Measurements from ENCODE around the gene COA7. TPM values are rescaled to one million over a fixed set of nuclear protein-coding genes. Genes with fewer than 3 reads are reported as not detected.
"Not testable (repeated sequence)": the region's sequence is repeated elsewhere in the genome, so short reads cannot be mapped to it uniquely, and the experiment has no call there.

COA7 gene
- total and polyA plus RNA-seq, 8 donors: 9.8 to 24.8 (median 13.2) TPM

- ATAC-seq: no peak
- intact Hi-C loops (cut with DNase I): no loop called here
- TF ChIP-seq, protein P1, sequence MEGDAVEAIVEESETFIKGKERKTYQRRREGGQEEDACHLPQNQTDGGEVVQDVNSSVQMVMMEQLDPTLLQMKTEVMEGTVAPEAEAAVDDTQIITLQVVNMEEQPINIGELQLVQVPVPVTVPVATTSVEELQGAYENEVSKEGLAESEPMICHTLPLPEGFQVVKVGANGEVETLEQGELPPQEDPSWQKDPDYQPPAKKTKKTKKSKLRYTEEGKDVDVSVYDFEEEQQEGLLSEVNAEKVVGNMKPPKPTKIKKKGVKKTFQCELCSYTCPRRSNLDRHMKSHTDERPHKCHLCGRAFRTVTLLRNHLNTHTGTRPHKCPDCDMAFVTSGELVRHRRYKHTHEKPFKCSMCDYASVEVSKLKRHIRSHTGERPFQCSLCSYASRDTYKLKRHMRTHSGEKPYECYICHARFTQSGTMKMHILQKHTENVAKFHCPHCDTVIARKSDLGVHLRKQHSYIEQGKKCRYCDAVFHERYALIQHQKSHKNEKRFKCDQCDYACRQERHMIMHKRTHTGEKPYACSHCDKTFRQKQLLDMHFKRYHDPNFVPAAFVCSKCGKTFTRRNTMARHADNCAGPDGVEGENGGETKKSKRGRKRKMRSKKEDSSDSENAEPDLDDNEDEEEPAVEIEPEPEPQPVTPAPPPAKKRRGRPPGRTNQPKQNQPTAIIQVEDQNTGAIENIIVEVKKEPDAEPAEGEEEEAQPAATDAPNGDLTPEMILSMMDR (IDR thresholded peaks at IDR 0.05): no peak
Measured at GRCh38 chr1:52692697-52693096, 5.5 kb downstream of the COA7 start.

DNA sequence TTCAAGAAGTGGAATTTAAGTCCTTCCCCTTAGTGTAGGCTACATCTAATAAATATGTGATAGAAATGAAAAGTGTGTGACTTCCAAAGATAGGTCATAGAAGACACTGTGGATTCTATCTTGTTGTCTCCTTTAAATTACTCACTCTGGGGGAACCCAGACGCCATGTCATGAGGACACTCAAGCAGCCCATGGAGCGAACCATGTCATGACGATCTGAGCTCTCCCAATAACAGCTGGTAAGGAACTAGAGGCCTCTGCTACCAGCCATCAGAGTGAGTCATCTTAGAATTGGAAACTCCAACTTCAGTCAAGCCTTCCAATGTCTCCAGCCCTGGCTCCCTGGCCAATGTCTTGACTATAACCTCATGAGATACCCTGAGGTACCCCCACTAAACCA is 6.3 kb downstream of the COA7 start:
- H3K27me3 ChIP-seq: no peaks in the 10 kb centered on the region
- DNase-seq (no peak), ATAC-seq (no peak)
- peaks cover 0 to 6% of the 10 kb centered on the region in 2 donors for H3K4me1 ChIP-seq
- intact Hi-C loops (cut with DNase I): no loop called here
- TF ChIP-seq, protein P1 (IDR thresholded peaks at IDR 0.05): no peak
- peaks cover 0 to 62% of the 10 kb centered on the region in 2 donors for H3K36me3 ChIP-seq
- no peak overlapping the region for H3K4me3 ChIP-seq
- no peak overlapping the region for H3K27ac ChIP-seq
- H3K9me3 ChIP-seq: no peaks in the 10 kb centered on the region

More at GRCh38 chr1:52692697-52693096, 5.5 kb downstream of the COA7 start:
- H3K27me3 ChIP-seq: no peaks in the 10 kb centered on the region
- peaks cover 0 to 13% of the 10 kb centered on the region in 2 donors for H3K4me1 ChIP-seq
- H3K27ac ChIP-seq: no peak overlapping the region
- H3K4me3 ChIP-seq: no peak overlapping the region
- H3K9me3 ChIP-seq: no peaks in the 10 kb centered on the region
- peak in 1 of 4 donors; percentile 51 for DNase-seq
- H3K36me3 ChIP-seq: peaks cover 0 to 53% of the 10 kb centered on the region in 2 donors

GRCh38 chr1:52686830-52687229 is 11.3 kb downstream of the COA7 start:
- peaks cover 0 to 63% of the 10 kb centered on the region in 2 donors for H3K36me3 ChIP-seq
- no peaks in the 10 kb centered on the region for H3K27me3 ChIP-seq
- ATAC-seq (no peak), DNase-seq (no peak)
- TF ChIP-seq, protein P1 (IDR thresholded peaks at IDR 0.05): no peak
- intact Hi-C loops (cut with DNase I): no loop called here
- no peak overlapping the region for H3K4me3 ChIP-seq
- no peak overlapping the region for H3K27ac ChIP-seq
- H3K9me3 ChIP-seq: no peaks in the 10 kb centered on the region
- H3K4me1 ChIP-seq: peaks cover 0 to 5% of the 10 kb centered on the region in 2 donors

DNA sequence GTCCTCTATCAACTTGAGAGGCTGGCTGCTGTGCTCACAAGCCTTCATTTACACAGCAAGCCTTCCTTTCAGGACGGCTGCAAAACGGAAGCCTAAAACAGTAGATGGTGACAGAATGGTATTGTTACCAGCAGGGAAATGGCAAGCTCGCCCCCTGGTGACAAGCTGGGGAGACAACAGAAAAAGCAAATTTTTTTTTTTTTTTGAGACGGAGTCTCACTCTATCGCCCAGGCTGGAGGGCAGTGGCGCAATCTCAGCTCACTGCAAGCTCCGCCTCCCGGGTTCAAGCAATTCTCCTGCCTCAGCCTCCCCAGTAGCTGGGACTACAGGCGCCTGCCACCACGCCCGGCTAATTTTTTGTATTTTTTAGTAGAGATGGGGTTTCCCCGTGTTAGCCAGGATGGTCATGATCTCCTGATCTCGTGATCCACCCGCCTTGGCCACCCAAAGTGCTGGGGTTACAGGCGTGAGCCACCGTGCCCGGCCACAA is 11.8 kb downstream of the COA7 start:
- H3K9me3 ChIP-seq; H3K4me3 ChIP-seq; intact Hi-C loops (cut with DNase I); H3K4me1 ChIP-seq; H3K27me3 ChIP-seq; H3K27ac ChIP-seq: not testable (repeated sequence)
- peaks cover 0 to 58% of the 10 kb centered on the region in 2 donors for H3K36me3 ChIP-seq
- DNase-seq (peak in 3 of 4 donors; percentile 70 to 84 (median 73)), ATAC-seq (peak; percentile 98)
- TF ChIP-seq, protein P1 (IDR thresholded peaks at IDR 0.05): peak; percentile 58

DNA sequence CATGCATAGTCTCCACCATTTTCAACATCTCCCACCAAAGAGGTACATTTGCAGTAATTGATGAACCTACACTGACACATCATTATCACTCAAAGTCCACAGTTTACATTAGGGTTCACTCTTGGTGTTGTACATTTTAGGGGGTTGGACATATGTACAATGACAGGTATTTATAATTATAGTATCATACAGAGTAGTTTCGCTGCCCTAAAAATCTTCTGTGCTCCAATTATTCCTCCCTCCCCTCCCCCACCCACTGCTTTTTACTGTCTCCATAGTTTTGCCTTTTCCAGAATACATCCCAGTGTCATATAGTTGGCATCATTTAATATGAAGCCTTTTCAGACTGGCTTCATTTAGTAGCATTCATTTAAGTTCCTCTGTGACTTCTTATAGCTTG is 13.6 kb downstream of the COA7 start:
- ATAC-seq (no peak), DNase-seq (no peak)
- peaks cover 0 to 40% of the 10 kb centered on the region in 2 donors for H3K36me3 ChIP-seq
- H3K4me3 ChIP-seq: no peak overlapping the region
- H3K27ac ChIP-seq: no peak overlapping the region
- TF ChIP-seq, protein P1 (IDR thresholded peaks at IDR 0.05): no peak
- no peaks in the 10 kb centered on the region for H3K9me3 ChIP-seq
- H3K27me3 ChIP-seq: no peaks in the 10 kb centered on the region
- intact Hi-C loops (cut with DNase I): no loop called here
- H3K4me1 ChIP-seq: peaks cover 0 to 5% of the 10 kb centered on the region in 2 donors
